HCT116 (cell line): ENCODE data around the gene SSH2. TPM values are rescaled to one million over a fixed set of nuclear protein-coding genes. Genes with fewer than 3 reads are reported as not detected.
"Not testable (repeated sequence)": the region's sequence is repeated elsewhere in the genome, so short reads cannot be mapped to it uniquely, and the experiment has no call there.

Source experiments
- ATAC-seq: fragments of 200-7000 bp; cut with Tn5 transposase; 2 replicates; pipeline ENCODE4 v1.9.1; 2020; ENCODE audit warnings: mild to moderate bottlenecking, moderate library complexity
- BruUV-seq: library from RNA; stranded (reverse); fragments of 400-500 nt; replicated peaks from 2 replicates; lab custom pipeline; 2021; lab: Mats Ljungman, UMichigan
- CTCF ChIA-PET: fragments of 300-600 bp; sonication (Branson Sonifier 250); formaldehyde crosslinking; loops from one replicate; lab custom pipeline; 2021; ENCODE audit warnings: antibody characterized with exemption; lab: Charles Lee
- POLR2A ChIA-PET: fragments of 300-600, 350-600 bp; sonication (Branson Sonifier 250); formaldehyde crosslinking; loops from one replicate; lab custom pipeline; 2021; ENCODE audit warnings: antibody characterized with exemption; lab: Charles Lee
- RAD21 ChIA-PET, 2 experiments: fragments of 300-600 bp; sonication (Branson Sonifier 250); formaldehyde crosslinking; loops; one replicate each; lab custom pipeline; 2023; ENCODE audit warnings: low total read pairs in 2 of 2; ENCODE audit not compliant: uncharacterized antibody in 2 of 2, unreplicated experiment in 2 of 2, low non-redundant PET in 1 of 2; lab: Charles Lee
- DNase-seq: peaks from one replicate; pipeline ENCODE4 v3.0.0-alpha.2; 2010; ENCODE audit warnings: low read depth, low spot score
- H2AFZ ChIP-seq: fragments of 200-600 bp; shearing (Covaris generic), sonication (generic); 2 replicates; pipeline ENCODE4 v1.6.1; 2017; ENCODE audit warnings: low read depth, mixed run types, mixed read lengths, antibody characterized with exemption, low read length; ENCODE audit not compliant: poor library complexity, severe bottlenecking
- H3K27ac ChIP-seq: 2 replicates; pipeline ENCODE4 v1.5.1; 2012; ENCODE audit warnings: low read depth, low read length
- H3K27me3 ChIP-seq: fragments of 200-600 bp; sonication (generic); 2 replicates; pipeline ENCODE4 v1.6.1; 2016; ENCODE audit warnings: mixed run types, low read length, mixed read lengths; ENCODE audit not compliant: insufficient read depth
- H3K36me3 ChIP-seq, 2 experiments: fragments of 200-500 bp in 1 of 2; fragments of 200-600 bp in 1 of 2; sonication (Bioruptor generic) in 1 of 2; sonication (generic) in 1 of 2; 2 replicates each; pipeline versions ENCODE4 v1.5.1 to v1.6.1; 2014 to 2016; ENCODE audit warnings: low read length in 2 of 2, inconsistent platforms in 1 of 2, mixed read lengths in 1 of 2, mixed run types in 1 of 2; ENCODE audit not compliant: insufficient read depth in 2 of 2, control insufficient read depth in 1 of 2
- H3K4me1 ChIP-seq, 2 experiments: fragments of 200-600 bp in 1 of 2; sonication (generic) in 1 of 2; 2 replicates each; pipeline versions ENCODE4 v1.5.1 to v1.6.1; 2012 to 2017; ENCODE audit warnings: low read length in 2 of 2, inconsistent platforms in 1 of 2, mild to moderate bottlenecking in 1 of 2, mixed read lengths in 1 of 2, mixed run types in 1 of 2, moderate library complexity in 1 of 2; ENCODE audit not compliant: insufficient read depth in 2 of 2, control insufficient read depth in 1 of 2
- H3K4me2 ChIP-seq: fragments of 200-600 bp; sonication (generic); 2 replicates; pipeline ENCODE4 v1.6.1; 2017; ENCODE audit warnings: mixed run types, low read length, mixed read lengths
- H3K4me3 ChIP-seq, 2 experiments: fragments of 200-600 bp in 1 of 2; sonication (generic) in 1 of 2; replicated peaks in 1 of 2; 2 replicates each; pipeline ENCODE4 v1.5.1; 2011 to 2016; ENCODE audit warnings: low read length in 2 of 2, control low read depth in 1 of 2, low read depth in 1 of 2, mild to moderate bottlenecking in 1 of 2, mixed read lengths in 1 of 2, mixed run types in 1 of 2
- H3K79me2 ChIP-seq: fragments of 200-600 bp; sonication (generic); 2 replicates; pipeline ENCODE4 v1.6.1; 2017; ENCODE audit warnings: mild to moderate bottlenecking, mixed run types, low read length, moderate library complexity, mixed read lengths; ENCODE audit not compliant: insufficient read depth
- H3K9ac ChIP-seq: fragments of 200-600 bp; sonication (generic); 2 replicates; pipeline ENCODE4 v1.6.1; 2016; ENCODE audit warnings: low read length, mixed read lengths
- H3K9me2 ChIP-seq: fragments of 200-600 bp; sonication (generic), shearing (Covaris generic); 2 replicates; pipeline ENCODE4 v1.6.1; 2017; ENCODE audit warnings: mixed run types, mild to moderate bottlenecking, moderate library complexity; ENCODE audit not compliant: insufficient read depth
- H3K9me3 ChIP-seq, 2 experiments: fragments of 200-500 bp in 1 of 2; fragments of 200-600 bp in 1 of 2; sonication (Bioruptor generic) in 1 of 2; sonication (generic) in 1 of 2; 2 replicates each; pipeline ENCODE4 v1.6.1; 2014 to 2017; ENCODE audit warnings: low read length in 2 of 2, mixed read lengths in 2 of 2, inconsistent platforms in 1 of 2, low read depth in 1 of 2, mild to moderate bottlenecking in 1 of 2, mixed run types in 1 of 2, moderate library complexity in 1 of 2; ENCODE audit not compliant: control insufficient read depth in 1 of 2, insufficient read depth in 1 of 2
- H4K20me1 ChIP-seq: fragments of 200-600 bp; sonication (generic), shearing (Covaris generic); 2 replicates; pipeline ENCODE4 v1.6.1; 2017; ENCODE audit warnings: mixed run types, mild to moderate bottlenecking, moderate library complexity; ENCODE audit not compliant: insufficient read depth
- CBX3 ChIP-seq: IDR thresholded peaks from 2 replicates; pipeline ENCODE4 v1.6.1; 2012; ENCODE audit warnings: low read depth
- EGR1 ChIP-seq: IDR thresholded peaks from 2 replicates; pipeline ENCODE4 v1.6.1; 2012; ENCODE audit warnings: low read depth
- EZH2phosphoT487 ChIP-seq: fragments of 200-600 bp; IDR thresholded peaks from 2 replicates; pipeline ENCODE4 v1.6.1; 2018; ENCODE audit warnings: antibody characterized with exemption, borderline replicate concordance
- POLR2A ChIP-seq: IDR thresholded peaks from 2 replicates; pipeline ENCODE4 v1.7.0; 2011; ENCODE audit warnings: borderline replicate concordance; ENCODE audit not compliant: insufficient read depth, insufficient read length; ENCODE audit errors: extremely low read depth
- SIN3A ChIP-seq: IDR thresholded peaks from 2 replicates; pipeline ENCODE4 v1.6.1; 2012; ENCODE audit warnings: low read depth
- SP1 ChIP-seq: IDR thresholded peaks from 2 replicates; pipeline ENCODE4 v1.6.1; 2012; ENCODE audit warnings: low read depth
- SRF ChIP-seq: IDR thresholded peaks from 2 replicates; pipeline ENCODE4 v1.6.1; 2012; ENCODE audit warnings: low read depth
- TCF7L2 ChIP-seq: IDR thresholded peaks from 2 replicates; pipeline ENCODE4 v1.7.0; 2011; ENCODE audit warnings: borderline replicate concordance, inconsistent platforms; ENCODE audit not compliant: insufficient read depth, insufficient read length; ENCODE audit errors: extremely low read depth
- intact Hi-C: fragments of 100-400 bp; cut with micrococcal nuclease; formaldehyde crosslinking; loops from 2 replicates; pipeline ENCODE4 v1.10.0; 2022
- total RNA-seq: library from RNA; stranded (reverse); gene quantifications from one replicate; pipeline ENCODE4 v1.2.1, GENCODE V29; 2021; ENCODE audit not compliant: unreplicated experiment
- TF ChIP-seq, protein P1 (sequence below): IDR thresholded peaks from 2 replicates; pipeline ENCODE4 v1.6.1; 2012

The SSH2 gene
- total RNA-seq, 1 experiment from 2014 or later = 17.0 TPM

DNA sequence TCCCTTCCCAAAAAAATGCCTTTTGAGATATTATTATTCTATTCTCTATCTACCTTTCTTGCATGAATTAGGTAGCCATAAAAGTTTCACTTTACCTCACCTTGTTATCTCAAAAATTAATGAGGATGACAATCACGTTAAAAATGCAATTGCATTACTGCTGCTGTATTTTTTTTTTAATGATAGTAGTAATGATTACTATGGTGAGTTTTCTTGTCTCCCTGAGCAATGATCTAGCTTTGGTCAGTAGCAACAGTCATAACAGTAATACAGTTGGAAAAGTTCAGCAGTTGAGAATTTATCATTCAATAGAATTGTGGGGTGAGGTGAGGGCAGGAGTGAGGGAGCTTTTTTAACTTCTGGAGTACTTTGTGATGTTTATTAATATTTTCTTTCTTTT, 11.3 kb upstream of the SSH2 start, which contains the start of gene EFCAB5:
Gene EFCAB5 (plus strand): TSS at position 301 of the 400 bp plus-strand sequence. CDS start 163 bp downstream, outside the sequence.
- BruUV-seq = no TSS peak
- DNase-seq (no peak), ATAC-seq (no peak)
- Histone ChIP-seq H4K20me1 (no peaks in the 10 kb centered on the region), H3K4me1 (no peaks in the 10 kb centered on the region), H3K27me3 (no peaks in the 10 kb centered on the region), H3K27ac (no peak within 1 kb of the TSS), H3K36me3 (no peaks in the 10 kb centered on the region), H3K4me2 (no peak within 1 kb of the TSS), H3K9me2 (no peaks in the 10 kb centered on the region), H3K9me3 (no peaks in the 10 kb centered on the region), H3K79me2 (no peaks in the 10 kb centered on the region), H3K9ac (no peak within 1 kb of the TSS), H2AFZ (no peak within 1 kb of the TSS), H3K4me3 (no peak within 1 kb of the TSS)
- intact Hi-C loops = no loop called here
- ChIA-PET CTCF (interaction anchor here (4.5 kb wide), 1 partner anchor 10 kb away, joined by 28 read pairs; the partner anchor contains the start of gene SSH2), RAD21 (no interaction called here), POLR2A (no interaction called here)
- TF ChIP-seq SP1 = no peak
- no peak for TF ChIP-seq EZH2phosphoT487
- TF ChIP-seq, protein P1, sequence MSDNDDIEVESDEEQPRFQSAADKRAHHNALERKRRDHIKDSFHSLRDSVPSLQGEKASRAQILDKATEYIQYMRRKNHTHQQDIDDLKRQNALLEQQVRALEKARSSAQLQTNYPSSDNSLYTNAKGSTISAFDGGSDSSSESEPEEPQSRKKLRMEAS = no peak
- TF ChIP-seq SIN3A = no peak
- no peak for TF ChIP-seq SRF
- TF ChIP-seq CBX3 = no peak

DNA sequence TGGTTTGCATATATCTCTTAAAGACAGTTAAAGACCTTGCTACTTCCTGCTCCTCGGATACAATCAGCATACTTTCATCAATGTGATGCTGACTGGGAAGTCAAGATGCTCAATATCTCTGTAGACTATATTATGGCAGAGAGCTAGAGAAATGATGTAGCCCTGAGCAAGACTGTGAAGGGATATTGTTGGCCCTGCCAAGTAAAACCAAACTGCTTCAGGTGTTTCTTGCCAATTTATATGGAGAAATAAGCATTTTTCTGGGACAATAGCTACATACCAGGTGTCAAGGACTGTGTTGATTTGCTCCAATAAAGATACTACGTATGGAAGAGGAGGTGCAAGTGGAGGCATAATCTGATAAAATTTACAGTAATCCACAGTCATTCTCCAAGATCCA, 6.7 kb upstream of the SSH2 start:
- H3K36me3 ChIP-seq = no peaks in the 10 kb centered on the region
- RAD21 ChIA-PET = no interaction called here
- H2AFZ ChIP-seq = no peak overlapping the region
- H3K79me2 ChIP-seq = no peaks in the 10 kb centered on the region
- H3K27me3 ChIP-seq = no peaks in the 10 kb centered on the region
- H3K9ac ChIP-seq = no peak overlapping the region
- TF ChIP-seq, protein P1 = no peak
- TF ChIP-seq TCF7L2 = no peak
- TF ChIP-seq CBX3 = no peak
- TF ChIP-seq POLR2A = no peak
- TF ChIP-seq EGR1 = no peak
- no peak for DNase-seq
- no peak overlapping the region for H3K4me3 ChIP-seq
- no peak overlapping the region for H3K27ac ChIP-seq
- no peaks in the 10 kb centered on the region for H3K9me3 ChIP-seq
- H3K4me2 ChIP-seq = no peak overlapping the region
- intact Hi-C loops = no loop called here
- ATAC-seq = no peak
- BruUV-seq = no TSS peak
- CTCF ChIA-PET = interaction anchor here (1.0 to 1.6 kb wide), 2 partner anchors 157 to 345 kb away, joined by 3 to 4 read pairs; no protein-coding TSS in a partner anchor
- no peaks in the 10 kb centered on the region for H4K20me1 ChIP-seq
- POLR2A ChIA-PET = interaction anchor here (0.6 kb wide), 1 partner anchor 68 kb away, joined by 3 read pairs; no protein-coding TSS in a partner anchor
- H3K4me1 ChIP-seq = peaks cover 1 to 4% of the 10 kb centered on the region in 2 experiments
- H3K9me2 ChIP-seq = no peaks in the 10 kb centered on the region

GRCh38 chr17:29935909-29936308, 5.9 kb upstream of the SSH2 start:
- H3K4me2 ChIP-seq, H3K9me3 ChIP-seq, H3K36me3 ChIP-seq, H3K9ac ChIP-seq, H2AFZ ChIP-seq, RAD21 ChIA-PET, DNase-seq, intact Hi-C loops, H4K20me1 ChIP-seq, H3K79me2 ChIP-seq, H3K4me3 ChIP-seq, H3K27ac ChIP-seq, ATAC-seq, BruUV-seq, H3K27me3 ChIP-seq, H3K9me2 ChIP-seq: not testable (repeated sequence)
- POLR2A ChIA-PET = interaction anchor here (0.6 kb wide), 1 partner anchor 68 kb away, joined by 3 read pairs; no protein-coding TSS in a partner anchor
- H3K4me1 ChIP-seq = peaks cover 9 to 12% of the 10 kb centered on the region in 2 experiments
- CTCF ChIA-PET = interaction anchor here (1.1 to 1.6 kb wide), 3 partner anchors 128 to 345 kb away, joined by 3 to 4 read pairs (median 3); no protein-coding TSS in a partner anchor
